ENCODE measurements around the gene PCOLCE2. TPM values are rescaled to one million over a fixed set of nuclear protein-coding genes. Genes with fewer than 3 reads are reported as not detected.

PCOLCE2 gene
- total RNA-seq, 1 experiment from 2014 or later, result 13.5 TPM

GRCh38 chr3:142787719-142788118, 101.2 kb downstream of the PCOLCE2 start:
- Mint-ChIP-seq H3K9me3 (no peaks in the 10 kb centered on the region), H3K27me3 (ENCODE audit: low read depth) (no peaks in the 10 kb centered on the region), H3K36me3 (no peaks in the 10 kb centered on the region), H3K27ac (no peak overlapping the region), H3K4me3 (no peak overlapping the region), H3K4me1 (peaks cover 11% of the 10 kb centered on the region)
- DNase-seq (ENCODE audit: low spot score) (no peak), ATAC-seq (no peak)
- ChIA-PET POLR2A (no interaction called here), CTCF (interaction anchor here (0.5 to 2.8 kb wide), 3 partner anchors 34 to 201 kb away, joined by 3 to 10 read pairs (median 5); no protein-coding TSS in a partner anchor)
- TF ChIP-seq GRHL2 (CRISPR knock-in tag; IDR thresholded peaks at IDR 0.05; ENCODE audit: insufficient replicate concordance, severe bottlenecking) (no peak), CREB1 (CRISPR knock-in tag; IDR thresholded peaks at IDR 0.05) (no peak), SP1 (CRISPR knock-in tag; conservative IDR thresholded peaks at IDR 0.05) (no peak), CREM (CRISPR knock-in tag; IDR thresholded peaks at IDR 0.05) (no peak), CBFB (CRISPR knock-in tag; IDR thresholded peaks at IDR 0.05; ENCODE audit: low read depth) (no peak), ZNF671 (CRISPR knock-in tag; IDR thresholded peaks at IDR 0.05) (no peak), NFYB (CRISPR knock-in tag; conservative IDR thresholded peaks at IDR 0.05; ENCODE audit: low read depth) (no peak), FOXP1 (CRISPR knock-in tag; IDR thresholded peaks at IDR 0.05; ENCODE audit: borderline replicate concordance) (no peak), GTF2I (CRISPR knock-in tag; conservative IDR thresholded peaks at IDR 0.05) (no peak), ATF3 (CRISPR knock-in tag; conservative IDR thresholded peaks at IDR 0.05) (no peak), PREB (CRISPR knock-in tag; IDR thresholded peaks at IDR 0.05; ENCODE audit: borderline replicate concordance) (no peak)
- TF ChIP-seq, protein P1, sequence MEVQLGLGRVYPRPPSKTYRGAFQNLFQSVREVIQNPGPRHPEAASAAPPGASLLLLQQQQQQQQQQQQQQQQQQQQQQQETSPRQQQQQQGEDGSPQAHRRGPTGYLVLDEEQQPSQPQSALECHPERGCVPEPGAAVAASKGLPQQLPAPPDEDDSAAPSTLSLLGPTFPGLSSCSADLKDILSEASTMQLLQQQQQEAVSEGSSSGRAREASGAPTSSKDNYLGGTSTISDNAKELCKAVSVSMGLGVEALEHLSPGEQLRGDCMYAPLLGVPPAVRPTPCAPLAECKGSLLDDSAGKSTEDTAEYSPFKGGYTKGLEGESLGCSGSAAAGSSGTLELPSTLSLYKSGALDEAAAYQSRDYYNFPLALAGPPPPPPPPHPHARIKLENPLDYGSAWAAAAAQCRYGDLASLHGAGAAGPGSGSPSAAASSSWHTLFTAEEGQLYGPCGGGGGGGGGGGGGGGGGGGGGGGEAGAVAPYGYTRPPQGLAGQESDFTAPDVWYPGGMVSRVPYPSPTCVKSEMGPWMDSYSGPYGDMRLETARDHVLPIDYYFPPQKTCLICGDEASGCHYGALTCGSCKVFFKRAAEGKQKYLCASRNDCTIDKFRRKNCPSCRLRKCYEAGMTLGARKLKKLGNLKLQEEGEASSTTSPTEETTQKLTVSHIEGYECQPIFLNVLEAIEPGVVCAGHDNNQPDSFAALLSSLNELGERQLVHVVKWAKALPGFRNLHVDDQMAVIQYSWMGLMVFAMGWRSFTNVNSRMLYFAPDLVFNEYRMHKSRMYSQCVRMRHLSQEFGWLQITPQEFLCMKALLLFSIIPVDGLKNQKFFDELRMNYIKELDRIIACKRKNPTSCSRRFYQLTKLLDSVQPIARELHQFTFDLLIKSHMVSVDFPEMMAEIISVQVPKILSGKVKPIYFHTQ (CRISPR knock-in tag; IDR thresholded peaks at IDR 0.05), result no peak

DNA sequence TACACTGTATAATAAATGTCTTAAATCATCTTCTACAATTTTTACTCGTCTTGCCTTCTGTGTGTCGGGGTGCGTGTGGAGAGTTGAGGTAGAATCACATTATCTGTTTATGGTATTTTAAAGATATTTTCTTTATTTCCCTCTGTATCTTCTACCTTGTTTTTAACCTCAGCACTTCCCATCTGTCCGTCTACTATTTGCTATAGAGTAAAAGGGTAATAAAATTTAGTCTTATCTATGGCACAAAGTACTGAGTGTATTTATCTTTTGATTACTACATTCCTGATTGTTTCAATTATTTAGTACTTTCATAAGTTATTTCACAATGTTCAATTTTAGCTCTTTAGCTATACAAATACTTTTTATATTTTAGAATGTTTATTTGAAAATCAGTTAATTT, 102.9 kb downstream of the PCOLCE2 start:
- no peaks in the 10 kb centered on the region for H3K27me3 Mint-ChIP-seq (ENCODE audit: low read depth)
- no peak overlapping the region for H3K27ac Mint-ChIP-seq
- ChIA-PET POLR2A (no interaction called here), CTCF (no interaction called here)
- H3K36me3 Mint-ChIP-seq, result no peaks in the 10 kb centered on the region
- H3K9me3 Mint-ChIP-seq, result no peaks in the 10 kb centered on the region
- H3K4me1 Mint-ChIP-seq, result peaks cover 6% of the 10 kb centered on the region
- ATAC-seq, result no peak
- H3K4me3 Mint-ChIP-seq, result no peak overlapping the region
- no peak for TF ChIP-seq EMX1 (CRISPR knock-in tag; IDR thresholded peaks at IDR 0.05)
- TF ChIP-seq ZNF396 (CRISPR knock-in tag; IDR thresholded peaks at IDR 0.05; ENCODE audit: borderline replicate concordance), result no peak
- no peak for TF ChIP-seq SOX15 (CRISPR knock-in tag; IDR thresholded peaks at IDR 0.05)
- no peak for TF ChIP-seq ZNF423 (CRISPR knock-in tag; IDR thresholded peaks at IDR 0.05)
- TF ChIP-seq MXD4 (CRISPR knock-in tag; IDR thresholded peaks at IDR 0.05; ENCODE audit: borderline replicate concordance), result no peak
- no peak for TF ChIP-seq ZNF512 (CRISPR knock-in tag; IDR thresholded peaks at IDR 0.05; ENCODE audit: borderline replicate concordance)
- no peak for TF ChIP-seq GABPB1 (CRISPR knock-in tag; IDR thresholded peaks at IDR 0.05)
- TF ChIP-seq ZNF671 (CRISPR knock-in tag; IDR thresholded peaks at IDR 0.05), result no peak
- no peak for TF ChIP-seq MAX (CRISPR knock-in tag; IDR thresholded peaks at IDR 0.05)
- TF ChIP-seq PREB (CRISPR knock-in tag; IDR thresholded peaks at IDR 0.05; ENCODE audit: borderline replicate concordance), result no peak
- no peak for TF ChIP-seq ATF2 (CRISPR knock-in tag; IDR thresholded peaks at IDR 0.05; ENCODE audit: borderline replicate concordance, low read depth)
- TF ChIP-seq, protein P2, sequence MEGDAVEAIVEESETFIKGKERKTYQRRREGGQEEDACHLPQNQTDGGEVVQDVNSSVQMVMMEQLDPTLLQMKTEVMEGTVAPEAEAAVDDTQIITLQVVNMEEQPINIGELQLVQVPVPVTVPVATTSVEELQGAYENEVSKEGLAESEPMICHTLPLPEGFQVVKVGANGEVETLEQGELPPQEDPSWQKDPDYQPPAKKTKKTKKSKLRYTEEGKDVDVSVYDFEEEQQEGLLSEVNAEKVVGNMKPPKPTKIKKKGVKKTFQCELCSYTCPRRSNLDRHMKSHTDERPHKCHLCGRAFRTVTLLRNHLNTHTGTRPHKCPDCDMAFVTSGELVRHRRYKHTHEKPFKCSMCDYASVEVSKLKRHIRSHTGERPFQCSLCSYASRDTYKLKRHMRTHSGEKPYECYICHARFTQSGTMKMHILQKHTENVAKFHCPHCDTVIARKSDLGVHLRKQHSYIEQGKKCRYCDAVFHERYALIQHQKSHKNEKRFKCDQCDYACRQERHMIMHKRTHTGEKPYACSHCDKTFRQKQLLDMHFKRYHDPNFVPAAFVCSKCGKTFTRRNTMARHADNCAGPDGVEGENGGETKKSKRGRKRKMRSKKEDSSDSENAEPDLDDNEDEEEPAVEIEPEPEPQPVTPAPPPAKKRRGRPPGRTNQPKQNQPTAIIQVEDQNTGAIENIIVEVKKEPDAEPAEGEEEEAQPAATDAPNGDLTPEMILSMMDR (IDR thresholded peaks at IDR 0.05), result no peak
- TF ChIP-seq TP53 (CRISPR knock-in tag; IDR thresholded peaks at IDR 0.05), result no peak
- no peak for DNase-seq (ENCODE audit: low spot score)
